Measurements from ENCODE around the gene MED23. TPM values are rescaled to one million over a fixed set of nuclear protein-coding genes. Genes with fewer than 3 reads are reported as not detected.

MED23 gene
- total and polyA plus RNA-seq, 9 donors: 16.3 to 26.4 (median 21.2) TPM

DNA sequence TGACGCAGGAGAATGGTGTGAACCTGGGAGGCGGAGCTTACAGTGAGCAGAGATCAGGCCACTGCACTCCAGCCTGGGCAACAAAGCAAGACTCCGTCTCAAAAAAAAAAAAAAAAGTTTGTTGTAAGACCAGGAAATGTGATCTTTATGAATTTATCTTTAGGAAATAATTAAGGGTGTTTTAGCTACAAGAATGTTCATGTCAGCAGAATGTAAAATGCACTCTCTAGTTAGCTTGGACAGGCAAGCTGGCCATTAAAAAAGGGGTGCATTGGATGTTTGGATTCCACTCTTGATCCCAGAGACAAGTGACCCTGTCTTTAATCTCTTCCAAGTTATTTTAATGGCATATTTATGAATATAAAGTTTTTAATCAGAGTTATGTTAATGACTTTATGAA, 28.6 kb upstream of the MED23 start:
- 92% methylated on average over 2 of the region's 3 CpGs for WGBS (ENCODE audit: insufficient coverage)
- Histone ChIP-seq H3K36me3 (ENCODE audit: control insufficient read depth, insufficient read depth, low read length) (no peaks in the 10 kb centered on the region), H3K27me3 (ENCODE audit: control insufficient read depth, insufficient read depth, low read length) (no peaks in the 10 kb centered on the region), H3K27ac (ENCODE audit: low read length) (no peak overlapping the region), H3K4me1 (ENCODE audit: control insufficient read depth, insufficient read depth, low read length) (no peaks in the 10 kb centered on the region), H3K9me3 (replicated peaks; ENCODE audit: control insufficient read depth, low read depth, low read length) (no peaks in the 10 kb centered on the region), H3K4me3 (ENCODE audit: low read length) (no peak overlapping the region)
- no peak for DNase-seq

DNA sequence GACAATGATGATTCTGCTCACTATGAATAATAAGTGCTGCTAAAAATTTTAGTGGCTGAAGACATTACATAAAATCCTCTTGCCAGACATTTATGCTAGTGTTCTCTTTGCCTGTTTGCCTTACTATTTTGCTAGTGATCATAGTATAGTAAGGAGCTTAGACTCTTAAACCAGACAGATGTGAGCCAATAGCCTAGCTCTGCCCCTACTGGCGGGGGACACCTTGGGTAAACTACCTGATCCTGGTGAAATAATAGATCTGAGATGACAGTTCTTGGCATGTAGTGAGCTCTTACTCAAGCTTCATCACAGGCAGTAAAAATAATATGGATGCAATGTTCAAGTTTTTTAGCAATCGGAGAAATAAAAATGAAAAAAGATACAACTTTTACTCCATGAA, 27.9 kb upstream of the MED23 start:
- Histone ChIP-seq H3K9me3 (replicated peaks; ENCODE audit: control insufficient read depth, low read depth, low read length) (no peaks in the 10 kb centered on the region), H3K27me3 (ENCODE audit: control insufficient read depth, insufficient read depth, low read length) (no peaks in the 10 kb centered on the region), H3K4me1 (ENCODE audit: control insufficient read depth, insufficient read depth, low read length) (no peaks in the 10 kb centered on the region), H3K36me3 (ENCODE audit: control insufficient read depth, insufficient read depth, low read length) (no peaks in the 10 kb centered on the region), H3K4me3 (ENCODE audit: low read length) (no peak overlapping the region), H3K27ac (ENCODE audit: low read length) (no peak overlapping the region)
- no peak for DNase-seq
- WGBS (ENCODE audit: insufficient coverage): no CpG with 5 or more reads among the region's 2 CpGs

DNA sequence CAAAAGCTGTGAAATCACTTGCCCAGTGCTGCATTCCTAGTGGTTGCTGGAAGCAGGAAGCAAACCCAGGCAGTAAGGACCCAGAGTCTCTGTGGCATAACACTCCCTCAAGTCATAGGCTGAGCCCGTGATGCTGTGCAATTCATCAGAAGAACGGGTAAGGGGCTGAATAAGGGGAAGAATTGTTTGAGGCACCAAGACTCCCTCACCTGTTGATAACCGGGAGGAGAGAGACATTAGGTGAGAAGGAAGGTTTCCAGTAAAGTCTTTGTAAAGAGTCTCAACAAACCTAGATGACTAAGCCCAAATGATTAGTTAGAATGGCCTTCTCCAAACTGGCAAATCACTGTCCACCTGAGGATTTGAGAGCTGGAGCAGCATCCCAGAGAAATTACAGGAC, 27.3 kb upstream of the MED23 start:
- Histone ChIP-seq H3K4me3 (ENCODE audit: low read length) (no peak overlapping the region), H3K9me3 (replicated peaks; ENCODE audit: control insufficient read depth, low read depth, low read length) (no peaks in the 10 kb centered on the region), H3K4me1 (ENCODE audit: control insufficient read depth, insufficient read depth, low read length) (no peaks in the 10 kb centered on the region), H3K27me3 (ENCODE audit: control insufficient read depth, insufficient read depth, low read length) (no peaks in the 10 kb centered on the region), H3K27ac (ENCODE audit: low read length) (no peak overlapping the region), H3K36me3 (ENCODE audit: control insufficient read depth, insufficient read depth, low read length) (no peaks in the 10 kb centered on the region)
- 81% methylated on average over 2 of the region's 3 CpGs for WGBS (ENCODE audit: insufficient coverage)
- DNase-seq: no peak

DNA sequence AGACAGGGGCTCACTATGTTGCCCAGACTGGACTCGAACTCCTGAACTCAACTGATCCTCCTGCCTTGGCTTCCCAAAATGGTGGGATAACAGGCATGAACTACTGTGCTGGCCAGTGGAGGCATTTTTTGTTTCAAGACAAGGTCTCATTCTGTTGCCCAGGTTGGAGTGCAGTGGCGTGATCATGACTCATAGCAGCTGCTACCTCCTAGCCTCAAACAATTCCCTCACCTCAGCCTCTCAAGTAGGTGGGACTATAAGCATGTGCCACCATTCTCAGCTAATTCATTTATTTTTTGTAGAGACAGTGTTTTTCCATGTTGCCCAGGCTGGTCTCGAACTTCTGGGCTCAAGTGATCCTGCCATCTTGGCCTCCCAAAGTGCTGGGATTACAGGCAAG, 26.3 kb upstream of the MED23 start:
- no peaks in the 10 kb centered on the region for H3K9me3 ChIP-seq (replicated peaks; ENCODE audit: control insufficient read depth, low read depth, low read length)
- H3K27me3 ChIP-seq (ENCODE audit: control insufficient read depth, insufficient read depth, low read length): no peaks in the 10 kb centered on the region
- DNase-seq: no peak
- H3K4me1 ChIP-seq (ENCODE audit: control insufficient read depth, insufficient read depth, low read length): no peaks in the 10 kb centered on the region
- no peak overlapping the region for H3K4me3 ChIP-seq (ENCODE audit: low read length)
- WGBS (ENCODE audit: insufficient coverage): 96% methylated on average over 3 of the region's 3 CpGs
- no peak overlapping the region for H3K27ac ChIP-seq (ENCODE audit: low read length)
- H3K36me3 ChIP-seq (ENCODE audit: control insufficient read depth, insufficient read depth, low read length): no peaks in the 10 kb centered on the region

DNA sequence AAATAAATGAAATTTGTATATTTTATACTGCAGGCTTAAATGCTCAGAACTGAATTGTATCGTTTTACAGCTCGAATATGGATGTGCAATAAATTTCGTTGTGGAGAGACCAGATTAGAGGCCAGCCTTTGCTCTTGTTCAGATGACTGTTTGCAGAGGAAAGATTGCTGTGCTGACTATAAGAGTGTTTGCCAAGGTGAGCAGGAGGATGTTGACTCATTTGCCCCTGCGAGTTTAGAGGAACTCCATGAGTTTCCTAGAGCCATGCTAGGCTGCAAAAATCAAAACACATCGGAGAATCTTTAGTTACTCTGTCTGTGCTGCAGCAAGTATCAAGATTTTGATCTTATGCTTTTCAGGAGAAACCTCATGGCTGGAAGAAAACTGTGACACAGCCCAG, 24.4 kb upstream of the MED23 start:
- H3K4me3 ChIP-seq (ENCODE audit: low read length): no peak overlapping the region
- DNase-seq: no peak
- H3K4me1 ChIP-seq (ENCODE audit: control insufficient read depth, insufficient read depth, low read length): no peaks in the 10 kb centered on the region
- no peaks in the 10 kb centered on the region for H3K27me3 ChIP-seq (ENCODE audit: control insufficient read depth, insufficient read depth, low read length)
- 68% methylated on average over 4 of the region's 5 CpGs for WGBS (ENCODE audit: insufficient coverage)
- H3K36me3 ChIP-seq (ENCODE audit: control insufficient read depth, insufficient read depth, low read length): no peaks in the 10 kb centered on the region
- H3K9me3 ChIP-seq (replicated peaks; ENCODE audit: control insufficient read depth, low read depth, low read length): no peaks in the 10 kb centered on the region
- no peak overlapping the region for H3K27ac ChIP-seq (ENCODE audit: low read length)

DNA sequence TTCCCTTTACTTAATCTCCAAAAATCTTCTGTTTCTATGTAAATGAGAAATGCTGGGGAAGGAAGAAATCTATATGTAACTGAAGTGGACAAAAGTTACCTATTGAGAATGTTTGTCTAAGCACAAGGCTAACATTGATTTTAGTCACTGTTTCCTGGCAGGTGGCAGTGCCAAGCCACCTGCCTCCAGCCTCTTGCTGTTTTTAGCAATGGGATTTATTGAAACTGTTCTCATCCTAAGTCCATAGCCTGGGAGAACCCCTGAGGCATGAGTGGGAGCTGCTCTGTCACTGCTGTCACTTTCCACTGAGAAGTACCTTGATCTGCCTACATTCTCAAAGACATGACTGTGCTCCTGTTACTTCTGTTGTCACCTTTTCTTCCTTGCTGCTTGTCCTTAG, 23.7 kb upstream of the MED23 start:
- H3K4me1 ChIP-seq (ENCODE audit: control insufficient read depth, insufficient read depth, low read length): no peaks in the 10 kb centered on the region
- no peak for DNase-seq
- no peaks in the 10 kb centered on the region for H3K9me3 ChIP-seq (replicated peaks; ENCODE audit: control insufficient read depth, low read depth, low read length)
- H3K27me3 ChIP-seq (ENCODE audit: control insufficient read depth, insufficient read depth, low read length): no peaks in the 10 kb centered on the region
- no peaks in the 10 kb centered on the region for H3K36me3 ChIP-seq (ENCODE audit: control insufficient read depth, insufficient read depth, low read length)
- H3K27ac ChIP-seq (ENCODE audit: low read length): no peak overlapping the region
- H3K4me3 ChIP-seq (ENCODE audit: low read length): no peak overlapping the region

DNA sequence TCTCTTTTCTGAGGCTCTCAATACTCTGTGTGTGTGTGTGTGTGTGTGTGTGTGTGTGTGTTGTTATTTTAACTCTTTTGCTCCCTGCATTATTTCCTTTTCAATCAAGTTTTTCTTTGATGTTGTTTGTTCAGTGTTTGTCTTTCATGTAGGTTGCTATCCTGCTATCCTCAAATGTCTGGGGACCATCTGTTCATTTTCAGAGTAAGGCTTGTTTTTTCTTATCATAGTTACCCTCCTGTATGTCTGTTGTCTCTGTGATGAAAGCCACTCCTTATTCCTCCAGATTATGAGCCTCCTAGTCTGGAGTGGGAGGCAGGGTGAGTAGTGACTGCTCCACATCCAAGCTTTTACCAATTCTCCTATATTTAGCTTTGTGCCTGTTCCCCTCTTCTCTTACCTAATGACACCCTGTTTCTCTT, 18.2 kb upstream of the MED23 start:
- Histone ChIP-seq H3K27ac (ENCODE audit: low read length) (no peak overlapping the region), H3K27me3 (ENCODE audit: control insufficient read depth, insufficient read depth, low read length) (no peaks in the 10 kb centered on the region), H3K4me3 (ENCODE audit: low read length) (no peak overlapping the region), H3K9me3 (replicated peaks; ENCODE audit: control insufficient read depth, low read depth, low read length) (no peaks in the 10 kb centered on the region), H3K36me3 (ENCODE audit: control insufficient read depth, insufficient read depth, low read length) (no peaks in the 10 kb centered on the region), H3K4me1 (ENCODE audit: control insufficient read depth, insufficient read depth, low read length) (no peaks in the 10 kb centered on the region)
- no peak for DNase-seq

DNA sequence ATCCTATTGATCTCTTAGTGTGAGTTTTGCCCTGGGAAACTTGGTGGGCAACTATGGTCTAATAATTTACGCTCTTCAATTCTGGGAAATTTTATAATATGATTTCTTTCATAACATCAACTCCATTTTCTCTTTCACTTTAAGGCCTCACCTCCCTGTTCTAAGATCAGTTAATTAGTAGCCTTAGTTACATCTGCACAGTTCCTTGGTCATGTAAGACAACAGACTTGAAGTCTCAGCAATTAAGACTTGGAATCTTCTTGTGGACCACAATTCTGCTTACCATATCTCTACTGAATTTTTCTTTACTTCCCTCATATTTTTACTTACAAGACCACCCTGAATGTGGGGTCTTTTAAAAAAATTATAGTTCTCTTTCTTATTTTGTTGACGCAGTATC, 17.8 kb upstream of the MED23 start:
- no CpG with 5 or more reads among the region's 2 CpGs for WGBS (ENCODE audit: insufficient coverage)

DNA sequence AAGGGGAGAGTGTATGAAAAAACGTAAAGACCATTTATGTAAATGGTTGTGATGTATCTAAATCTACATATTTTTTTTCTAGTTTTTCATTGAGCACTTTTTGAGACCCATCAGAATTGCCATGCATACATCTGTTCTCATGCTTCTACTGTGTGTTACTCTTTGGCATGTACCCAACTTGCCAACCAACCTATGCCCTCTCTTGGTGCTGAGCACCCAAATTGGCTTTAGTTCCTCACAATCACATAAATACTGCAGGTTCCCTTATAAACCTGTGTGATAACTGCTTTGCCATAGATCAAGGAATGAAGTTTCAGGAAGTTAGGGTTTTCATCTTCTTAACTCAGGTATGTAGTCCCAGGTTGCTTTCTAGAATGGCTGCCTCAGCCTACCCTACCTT, 16.9 kb upstream of the MED23 start:
- no peak overlapping the region for H3K27ac ChIP-seq (ENCODE audit: low read length)
- no peak for DNase-seq
- H3K9me3 ChIP-seq (replicated peaks; ENCODE audit: control insufficient read depth, low read depth, low read length): no peaks in the 10 kb centered on the region
- no peaks in the 10 kb centered on the region for H3K36me3 ChIP-seq (ENCODE audit: control insufficient read depth, insufficient read depth, low read length)
- H3K4me1 ChIP-seq (ENCODE audit: control insufficient read depth, insufficient read depth, low read length): no peaks in the 10 kb centered on the region
- no peaks in the 10 kb centered on the region for H3K27me3 ChIP-seq (ENCODE audit: control insufficient read depth, insufficient read depth, low read length)
- WGBS (ENCODE audit: insufficient coverage): no CpG with 5 or more reads among the region's 1 CpG
- H3K4me3 ChIP-seq (ENCODE audit: low read length): no peak overlapping the region

More for the DNA sequence above, 17.8 kb upstream of the MED23 start:
- Histone ChIP-seq H3K27me3 (ENCODE audit: control insufficient read depth, insufficient read depth, low read length) (no peaks in the 10 kb centered on the region), H3K9me3 (replicated peaks; ENCODE audit: control insufficient read depth, low read depth, low read length) (no peaks in the 10 kb centered on the region), H3K27ac (ENCODE audit: low read length) (no peak overlapping the region), H3K4me1 (ENCODE audit: control insufficient read depth, insufficient read depth, low read length) (no peaks in the 10 kb centered on the region), H3K4me3 (ENCODE audit: low read length) (no peak overlapping the region), H3K36me3 (ENCODE audit: control insufficient read depth, insufficient read depth, low read length) (no peaks in the 10 kb centered on the region)
- DNase-seq: no peak

DNA sequence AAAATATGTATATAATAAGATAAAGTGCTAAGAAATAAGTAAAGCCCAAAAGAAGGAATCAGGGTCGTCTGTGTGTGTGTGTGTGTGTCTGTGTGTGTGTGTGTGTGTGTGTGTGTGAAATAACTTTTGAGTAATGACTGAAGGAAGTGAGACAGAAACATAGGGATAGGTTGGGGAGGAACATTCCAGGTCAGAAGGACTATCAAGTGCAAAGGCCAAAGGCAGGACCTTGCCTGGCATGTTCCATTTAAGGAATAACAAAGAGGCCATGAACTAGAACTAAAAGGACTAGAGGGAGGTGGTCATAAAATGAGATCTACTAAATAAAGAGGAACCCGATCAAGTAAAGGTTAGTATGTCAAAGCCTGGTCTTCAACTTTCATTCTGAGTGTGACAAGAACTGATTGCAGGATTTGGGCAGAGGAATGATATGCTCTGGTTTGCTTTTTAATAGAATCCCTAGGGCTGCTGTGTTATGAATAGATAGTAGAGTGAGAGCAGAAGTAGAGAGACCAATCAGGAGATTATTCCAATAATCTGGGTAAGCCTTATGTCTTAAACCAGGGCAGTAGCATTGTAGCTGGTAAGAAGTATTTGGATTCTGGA, 15.9 kb upstream of the MED23 start:
- Histone ChIP-seq H3K36me3 (ENCODE audit: control insufficient read depth, insufficient read depth, low read length) (no peaks in the 10 kb centered on the region), H3K4me1 (ENCODE audit: control insufficient read depth, insufficient read depth, low read length) (no peaks in the 10 kb centered on the region), H3K27ac (ENCODE audit: low read length) (no peak overlapping the region), H3K27me3 (ENCODE audit: control insufficient read depth, insufficient read depth, low read length) (no peaks in the 10 kb centered on the region), H3K9me3 (replicated peaks; ENCODE audit: control insufficient read depth, low read depth, low read length) (no peaks in the 10 kb centered on the region), H3K4me3 (ENCODE audit: low read length) (no peak overlapping the region)
- WGBS (ENCODE audit: insufficient coverage): 69% methylated on average over 2 of the region's 2 CpGs
- DNase-seq: no peak

DNA sequence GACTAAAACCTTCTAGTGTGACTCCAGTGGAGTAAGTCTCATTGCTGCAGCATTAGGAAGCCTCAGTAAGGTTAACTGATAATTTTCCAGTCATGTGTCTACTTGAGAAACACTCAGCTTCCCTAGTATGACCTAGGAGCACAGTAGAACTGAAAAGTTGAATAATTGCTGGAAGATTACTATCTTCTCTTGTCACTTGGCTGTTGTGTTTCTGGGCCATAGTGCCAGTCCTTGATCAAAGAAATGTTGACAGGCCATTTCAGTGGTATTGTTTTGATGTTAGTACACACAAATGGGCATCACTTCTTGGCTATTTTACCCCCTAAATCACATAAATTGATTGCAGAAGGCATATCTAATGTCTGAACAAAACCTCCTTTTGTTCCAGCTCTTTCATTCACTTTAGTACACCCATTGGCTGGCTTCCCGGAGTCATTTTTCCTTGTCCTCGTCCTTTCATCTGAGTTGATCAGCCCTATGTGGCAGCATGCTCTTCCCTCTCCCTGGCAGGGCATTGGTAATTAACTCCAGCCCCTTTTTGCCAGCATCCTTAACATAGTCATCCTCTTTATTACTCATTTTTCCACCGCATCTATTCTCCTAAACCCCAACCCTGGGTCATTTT, 15.1 kb upstream of the MED23 start:
- no peaks in the 10 kb centered on the region for H3K36me3 ChIP-seq (ENCODE audit: control insufficient read depth, insufficient read depth, low read length)
- no peaks in the 10 kb centered on the region for H3K27me3 ChIP-seq (ENCODE audit: control insufficient read depth, insufficient read depth, low read length)
- no peak for DNase-seq
- H3K27ac ChIP-seq (ENCODE audit: low read length): no peak overlapping the region
- no peaks in the 10 kb centered on the region for H3K4me1 ChIP-seq (ENCODE audit: control insufficient read depth, insufficient read depth, low read length)
- WGBS (ENCODE audit: insufficient coverage): 68% methylated on average over 2 of the region's 3 CpGs
- no peaks in the 10 kb centered on the region for H3K9me3 ChIP-seq (replicated peaks; ENCODE audit: control insufficient read depth, low read depth, low read length)
- no peak overlapping the region for H3K4me3 ChIP-seq (ENCODE audit: low read length)

Measured in muscle of leg (tissue), 11 donors.